IMR-90 (cell line): Measurements from ENCODE around the gene TOP3B.

ENCODE experiments used
- FOS ChIP-seq: fragments of 150-350 bp; IDR thresholded peaks from 2 replicates; pipeline ENCODE4 v1.6.1; 2016; ENCODE audit warnings: low read depth, low read length
- NFE2L2 ChIP-seq: fragments of 150-350 bp; IDR thresholded peaks from 2 replicates; pipeline ENCODE4 v1.6.1; 2016; ENCODE audit warnings: low read depth, mild to moderate bottlenecking, low read length
- POLR2A ChIP-seq: IDR thresholded peaks from 2 replicates; pipeline ENCODE4 v1.6.1; 2012; ENCODE audit warnings: mild to moderate bottlenecking, low read depth, low read length
- RFX5 ChIP-seq: IDR thresholded peaks from 2 replicates; pipeline ENCODE4 v1.8.0; 2012; ENCODE audit warnings: low read depth, mild to moderate bottlenecking, low read length, moderate library complexity
- SMC3 ChIP-seq: fragments of 150-350 bp; IDR thresholded peaks from 2 replicates; pipeline ENCODE4 v1.6.1; 2016; ENCODE audit warnings: low read depth, mild to moderate bottlenecking, antibody characterized with exemption, low read length, moderate library complexity
- TF ChIP-seq, protein P1 (sequence below): conservative IDR thresholded peaks from 2 replicates; pipeline ENCODE4 v1.5.1; 2012; ENCODE audit warnings: mild to moderate bottlenecking, low read depth, low read length, improper control_type of control experiment
- TF ChIP-seq, protein P2 (sequence below): fragments of 150-350 bp; IDR thresholded peaks from 2 replicates; pipeline ENCODE4 v1.6.1; 2017; ENCODE audit warnings: mild to moderate bottlenecking, antibody characterized with exemption, low read length, low read depth

DNA sequence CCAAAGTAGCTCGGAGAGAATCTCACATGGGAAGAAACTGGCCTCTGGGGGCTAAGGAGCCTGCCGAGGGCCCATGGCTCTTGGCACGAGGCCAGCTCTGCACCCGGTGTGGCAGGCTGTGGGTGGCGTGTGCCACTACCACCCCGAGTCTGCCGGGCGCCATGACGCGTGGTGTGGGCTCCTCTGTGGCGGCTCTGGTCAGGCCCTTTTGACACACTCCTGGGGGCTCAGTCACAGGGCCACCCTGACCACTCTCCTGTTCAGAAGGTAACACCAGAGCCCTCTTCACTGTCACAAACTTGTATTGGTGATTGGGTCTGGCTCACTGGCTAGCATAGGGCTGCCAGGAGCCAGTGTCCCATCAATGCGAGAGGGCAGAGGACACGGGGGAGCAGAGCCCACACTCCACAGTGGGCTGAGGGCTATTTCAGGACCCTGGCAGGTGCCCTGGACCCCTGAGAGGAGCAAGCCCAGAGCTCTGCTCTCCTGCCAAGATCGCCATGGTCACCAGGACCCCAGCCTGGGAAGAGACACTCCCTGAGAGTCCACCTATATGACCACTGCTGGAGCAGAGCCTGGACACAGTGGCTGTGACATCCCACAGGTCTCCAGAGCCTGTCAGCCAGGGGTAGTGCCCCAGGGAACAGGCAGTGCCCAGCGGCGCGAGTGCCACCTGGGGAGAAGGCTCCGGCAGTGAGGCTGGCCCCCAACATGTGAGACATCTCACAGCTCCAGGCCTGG is 21.3 kb downstream of the TOP3B start:
- TF ChIP-seq, protein P1, sequence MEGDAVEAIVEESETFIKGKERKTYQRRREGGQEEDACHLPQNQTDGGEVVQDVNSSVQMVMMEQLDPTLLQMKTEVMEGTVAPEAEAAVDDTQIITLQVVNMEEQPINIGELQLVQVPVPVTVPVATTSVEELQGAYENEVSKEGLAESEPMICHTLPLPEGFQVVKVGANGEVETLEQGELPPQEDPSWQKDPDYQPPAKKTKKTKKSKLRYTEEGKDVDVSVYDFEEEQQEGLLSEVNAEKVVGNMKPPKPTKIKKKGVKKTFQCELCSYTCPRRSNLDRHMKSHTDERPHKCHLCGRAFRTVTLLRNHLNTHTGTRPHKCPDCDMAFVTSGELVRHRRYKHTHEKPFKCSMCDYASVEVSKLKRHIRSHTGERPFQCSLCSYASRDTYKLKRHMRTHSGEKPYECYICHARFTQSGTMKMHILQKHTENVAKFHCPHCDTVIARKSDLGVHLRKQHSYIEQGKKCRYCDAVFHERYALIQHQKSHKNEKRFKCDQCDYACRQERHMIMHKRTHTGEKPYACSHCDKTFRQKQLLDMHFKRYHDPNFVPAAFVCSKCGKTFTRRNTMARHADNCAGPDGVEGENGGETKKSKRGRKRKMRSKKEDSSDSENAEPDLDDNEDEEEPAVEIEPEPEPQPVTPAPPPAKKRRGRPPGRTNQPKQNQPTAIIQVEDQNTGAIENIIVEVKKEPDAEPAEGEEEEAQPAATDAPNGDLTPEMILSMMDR = no peak
- no peak for TF ChIP-seq RFX5
- TF ChIP-seq POLR2A = no peak
- no peak for TF ChIP-seq NFE2L2
- TF ChIP-seq SMC3 = no peak
- no peak for TF ChIP-seq FOS
- TF ChIP-seq, protein P2, sequence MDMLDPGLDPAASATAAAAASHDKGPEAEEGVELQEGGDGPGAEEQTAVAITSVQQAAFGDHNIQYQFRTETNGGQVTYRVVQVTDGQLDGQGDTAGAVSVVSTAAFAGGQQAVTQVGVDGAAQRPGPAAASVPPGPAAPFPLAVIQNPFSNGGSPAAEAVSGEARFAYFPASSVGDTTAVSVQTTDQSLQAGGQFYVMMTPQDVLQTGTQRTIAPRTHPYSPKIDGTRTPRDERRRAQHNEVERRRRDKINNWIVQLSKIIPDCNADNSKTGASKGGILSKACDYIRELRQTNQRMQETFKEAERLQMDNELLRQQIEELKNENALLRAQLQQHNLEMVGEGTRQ = no peak
